Measurements from ENCODE around the gene CCL3. TPM values are rescaled to one million over a fixed set of nuclear protein-coding genes. Genes with fewer than 3 reads are reported as not detected.

The CCL3 gene
- total RNA-seq, 1 donor = 0.18 TPM

DNA sequence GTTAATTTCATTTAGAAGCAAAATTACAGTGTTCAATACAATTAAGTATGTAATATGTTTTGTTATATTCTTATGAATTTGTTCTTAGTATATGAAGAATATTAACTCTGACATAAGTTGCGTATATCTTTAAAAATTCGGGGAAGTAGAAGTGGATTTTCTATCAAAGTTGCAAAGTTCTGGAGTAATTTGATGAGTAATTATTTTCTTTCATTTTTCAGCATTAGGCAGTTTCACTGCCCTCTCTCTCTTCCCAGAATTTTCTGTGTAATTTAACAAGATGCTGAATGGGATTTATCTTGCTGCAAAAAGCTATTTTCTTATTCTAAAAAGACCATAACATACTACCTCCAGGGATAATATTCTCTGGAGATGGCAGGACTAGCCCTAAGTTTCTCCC lies 34.8 kb downstream of the CCL3 start:
- DNase-seq (ENCODE audit: low read depth) = no peak
- TF ChIP-seq CTCF (IDR thresholded peaks at IDR 0.05; ENCODE audit: insufficient read depth, low read length) = no peak
- H3K4me3 ChIP-seq (ENCODE audit: low read depth, low read length) = no peak overlapping the region

- no peak for TF ChIP-seq CTCF (IDR thresholded peaks at IDR 0.05; ENCODE audit: insufficient read depth, low read length)
- H3K4me3 ChIP-seq (ENCODE audit: low read depth, low read length) = no peak overlapping the region
- no peak for DNase-seq (ENCODE audit: low read depth)
Observed at GRCh38 chr17:36049643-36050042, 40.3 kb downstream of the CCL3 start.

- DNase-seq (ENCODE audit: low read depth) = no peak
- TF ChIP-seq CTCF (IDR thresholded peaks at IDR 0.05; ENCODE audit: insufficient read depth, low read length) = no peak
Observed at GRCh38 chr17:36048066-36048465, 41.9 kb downstream of the CCL3 start.

More at GRCh38 chr17:36048066-36048465, 41.9 kb downstream of the CCL3 start:
- H3K4me3 ChIP-seq (ENCODE audit: low read depth, low read length) = no peak overlapping the region

Small RNAs within 50 kb of the gene (small RNA-seq; reads per million reads assigned to genes)
- not detected for gene RN7SL301P

Other genes with a start within 250 kb of the CCL3 start
- 0.09 TPM in 1 of 2 replicates, not detected in the other for gene HEATR9, start 221.3 kb downstream of the CCL3 start, total RNA-seq (ENCODE audit: low replicate concordance)
- gene CCL5, start 209.8 kb downstream of the CCL3 start, total RNA-seq (ENCODE audit: low replicate concordance) = not detected in 2 replicates
- gene RDM1, start 159.4 kb downstream of the CCL3 start, total RNA-seq (ENCODE audit: low replicate concordance) = 0.45 TPM in 1 of 2 replicates, not detected in the other
- not detected in 2 replicates for gene LYZL6, start 146.4 kb downstream of the CCL3 start, total RNA-seq (ENCODE audit: low replicate concordance)
- gene CCL16, start 108.6 kb downstream of the CCL3 start, total RNA-seq (ENCODE audit: low replicate concordance) = not detected in 2 replicates
- not detected in 2 replicates for gene CCL14, start 103.4 kb downstream of the CCL3 start, total RNA-seq (ENCODE audit: low replicate concordance)
- not detected in 2 replicates for gene CCL15, start 88.6 kb downstream of the CCL3 start, total RNA-seq (ENCODE audit: low replicate concordance)
- not detected in 2 replicates for gene CCL23, start 72.2 kb downstream of the CCL3 start, total RNA-seq (ENCODE audit: low replicate concordance)
- gene CCL18, start 25.9 kb downstream of the CCL3 start, total RNA-seq (ENCODE audit: low replicate concordance) = not detected in 2 replicates
- not detected in 2 replicates for gene CCL4, start 13.7 kb upstream of the CCL3 start, total RNA-seq (ENCODE audit: low replicate concordance)
- 0.36 and 3.5 TPM in 2 replicates for gene TBC1D3B, start 86.5 kb upstream of the CCL3 start, total RNA-seq (ENCODE audit: low replicate concordance)
- not detected in 2 replicates for gene CCL3L1, start 106.6 kb upstream of the CCL3 start, total RNA-seq (ENCODE audit: low replicate concordance)
- not detected in 2 replicates for gene CCL4L2, start 120.9 kb upstream of the CCL3 start, total RNA-seq (ENCODE audit: low replicate concordance)
- gene TBC1D3I, start 174.4 kb upstream of the CCL3 start, total RNA-seq (ENCODE audit: low replicate concordance) = 0.09 TPM in 1 of 2 replicates, not detected in the other
- gene TBC1D3G, start 233.7 kb upstream of the CCL3 start, total RNA-seq (ENCODE audit: low replicate concordance) = not detected in 2 replicates

Measured in fibroblast of the aortic adventitia (primary cell).